ENCODE results near the gene EIF4G3.

DNA sequence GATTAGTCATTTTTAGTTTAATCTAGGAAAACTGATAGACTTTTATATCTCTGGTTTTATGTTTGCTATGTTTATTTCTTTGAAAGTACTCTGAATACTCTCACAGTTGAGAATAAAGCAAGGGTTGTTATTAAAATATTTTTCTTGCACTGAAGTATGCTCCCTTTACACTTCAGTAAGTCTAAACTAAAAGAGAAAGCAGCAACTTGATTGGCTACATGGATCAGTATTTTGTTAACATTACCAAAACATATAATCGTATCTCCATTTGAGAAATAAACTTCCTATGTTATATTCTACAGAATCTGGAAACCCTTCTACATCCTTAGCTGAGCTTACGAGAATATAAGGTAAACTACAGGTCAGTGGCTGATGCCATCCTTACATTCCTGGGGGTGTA lies 240.1 kb downstream of the EIF4G3 start:
- TF ChIP-seq MEIS2 (IDR thresholded peaks at IDR 0.05; ENCODE audit: partially characterized antibody) (no peak), CTCF (IDR thresholded peaks at IDR 0.05 in 2 of 3, conservative IDR thresholded peaks at IDR 0.05 in 1 of 3; ENCODE audit: insufficient read depth in 2 of 3, low read depth in 1 of 3, low read length in 3 of 3) (no peak), CHD2 (IDR thresholded peaks at IDR 0.05; ENCODE audit: low read depth, low read length) (no peak), BMI1 (IDR thresholded peaks at IDR 0.05; ENCODE audit: low read length) (no peak), ZNF121 (CRISPR knock-in tag; conservative IDR thresholded peaks at IDR 0.05) (no peak), GTF2A2 (tag; IDR thresholded peaks at IDR 0.05) (no peak), TAF1 (IDR thresholded peaks at IDR 0.05; ENCODE audit: control insufficient read depth, extremely low read depth, insufficient read depth, low read length, severe bottlenecking) (no peak), RFX1 (IDR thresholded peaks at IDR 0.05) (no peak), KAT2B (IDR thresholded peaks at IDR 0.05; ENCODE audit: low read depth, low read length) (no peak), SRF (CRISPR knock-in tag; IDR thresholded peaks at IDR 0.05) (no peak)

Data from K562 (cell line).